ENCODE data around the gene PNLIP. TPM values are rescaled to one million over a fixed set of nuclear protein-coding genes. Genes with fewer than 3 reads are reported as not detected.

PNLIP gene
- total RNA-seq, 2 donors from 2014 or later: 5.0 TPM; not detected in 1

DNA sequence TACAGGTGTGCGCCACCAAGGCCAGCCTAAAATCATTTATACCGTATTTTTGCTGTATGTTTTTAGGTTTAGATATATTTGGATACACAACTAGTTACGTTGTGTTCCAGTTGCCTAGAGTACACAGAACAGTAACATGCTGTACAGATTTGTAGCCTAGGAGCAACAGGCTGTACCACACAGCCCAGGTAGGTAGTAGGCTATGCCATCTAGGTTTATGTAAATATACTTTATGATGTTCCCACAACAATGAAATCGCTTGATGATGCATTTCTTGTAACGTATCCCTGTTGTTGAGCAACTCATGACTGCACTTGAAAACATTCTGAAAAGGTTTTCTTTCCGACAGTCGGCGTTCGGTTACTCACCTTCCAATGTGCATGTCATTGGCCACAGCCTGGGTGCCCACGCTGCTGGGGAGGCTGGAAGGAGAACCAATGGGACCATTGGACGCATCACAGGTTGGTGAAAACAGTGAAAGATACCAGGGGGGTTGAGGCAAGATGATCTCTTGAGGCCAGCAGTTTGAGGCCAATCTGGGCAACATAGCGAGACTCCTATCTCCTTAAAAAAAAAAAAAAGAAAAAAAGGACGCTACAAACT lies 7.7 kb downstream of the PNLIP start:
- Histone ChIP-seq H3K4me3 (no peak overlapping the region), H3K36me3 (no peaks in the 10 kb centered on the region), H3K9me3 (no peaks in the 10 kb centered on the region), H3K27ac (no peak overlapping the region), H3K27me3 (no peaks in the 10 kb centered on the region), H3K4me1 (no peaks in the 10 kb centered on the region), H3K9ac (ENCODE audit: low read depth in 2 of 2, low read length in 2 of 2) (no peak overlapping the region)
- intact Hi-C loops (cut with DNase I): no loop called here
- no peak for DNase-seq
- no peak for TF ChIP-seq CTCF (IDR thresholded peaks at IDR 0.05)

DNA sequence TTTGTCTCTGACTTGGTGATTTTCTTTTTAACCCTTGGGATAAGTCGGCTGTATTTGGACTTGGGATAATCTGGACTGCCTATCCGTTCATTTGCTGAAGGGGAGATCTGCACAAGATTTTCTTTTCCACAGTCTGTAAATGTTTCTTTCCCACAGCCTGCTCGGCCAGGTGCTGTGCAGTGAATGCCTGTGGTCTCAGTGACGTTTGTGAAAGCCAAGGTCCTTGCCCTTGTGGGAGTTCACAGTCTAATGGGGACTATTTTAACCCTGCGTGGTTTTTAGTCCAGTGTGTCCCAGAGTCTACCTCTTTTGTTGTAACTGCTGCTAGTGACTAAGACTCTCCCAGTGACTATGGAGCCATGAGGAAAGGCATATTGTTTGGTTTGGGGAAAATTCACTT lies 8.9 kb downstream of the PNLIP start:
- Histone ChIP-seq H3K9ac (ENCODE audit: low read depth in 2 of 2, low read length in 2 of 2) (no peak overlapping the region), H3K4me3 (no peak overlapping the region), H3K27me3 (no peaks in the 10 kb centered on the region), H3K4me1 (no peaks in the 10 kb centered on the region), H3K9me3 (no peaks in the 10 kb centered on the region), H3K27ac (no peak overlapping the region), H3K36me3 (no peaks in the 10 kb centered on the region)
- no peak for TF ChIP-seq CTCF (IDR thresholded peaks at IDR 0.05)
- no peak for DNase-seq
- intact Hi-C loops (cut with DNase I): no loop called here

DNA sequence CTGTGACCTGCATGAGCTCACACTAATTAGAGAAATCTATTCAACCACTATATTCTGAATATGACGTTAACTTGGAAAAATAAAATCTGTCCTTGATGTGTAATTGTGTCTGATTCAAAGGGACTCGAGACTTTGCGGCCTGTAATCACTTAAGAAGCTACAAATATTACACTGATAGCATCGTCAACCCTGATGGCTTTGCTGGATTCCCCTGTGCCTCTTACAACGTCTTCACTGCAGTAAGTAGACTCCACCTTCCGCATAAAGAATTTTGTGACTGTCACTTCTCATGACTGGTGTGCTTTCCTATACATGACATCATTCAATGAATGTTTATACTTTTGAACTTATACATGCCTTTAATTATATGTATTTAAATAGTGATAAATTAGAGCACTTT lies 10.1 kb downstream of the PNLIP start:
- H3K4me3 ChIP-seq: no peak overlapping the region
- H3K9me3 ChIP-seq: no peaks in the 10 kb centered on the region
- H3K27me3 ChIP-seq: no peaks in the 10 kb centered on the region
- H3K27ac ChIP-seq: no peak overlapping the region
- no peaks in the 10 kb centered on the region for H3K4me1 ChIP-seq
- no peaks in the 10 kb centered on the region for H3K36me3 ChIP-seq
- no peak overlapping the region for H3K9ac ChIP-seq (ENCODE audit: low read depth in 2 of 2, low read length in 2 of 2)
- no peak for DNase-seq
- TF ChIP-seq CTCF (IDR thresholded peaks at IDR 0.05): no peak
- intact Hi-C loops (cut with DNase I): no loop called here

DNA sequence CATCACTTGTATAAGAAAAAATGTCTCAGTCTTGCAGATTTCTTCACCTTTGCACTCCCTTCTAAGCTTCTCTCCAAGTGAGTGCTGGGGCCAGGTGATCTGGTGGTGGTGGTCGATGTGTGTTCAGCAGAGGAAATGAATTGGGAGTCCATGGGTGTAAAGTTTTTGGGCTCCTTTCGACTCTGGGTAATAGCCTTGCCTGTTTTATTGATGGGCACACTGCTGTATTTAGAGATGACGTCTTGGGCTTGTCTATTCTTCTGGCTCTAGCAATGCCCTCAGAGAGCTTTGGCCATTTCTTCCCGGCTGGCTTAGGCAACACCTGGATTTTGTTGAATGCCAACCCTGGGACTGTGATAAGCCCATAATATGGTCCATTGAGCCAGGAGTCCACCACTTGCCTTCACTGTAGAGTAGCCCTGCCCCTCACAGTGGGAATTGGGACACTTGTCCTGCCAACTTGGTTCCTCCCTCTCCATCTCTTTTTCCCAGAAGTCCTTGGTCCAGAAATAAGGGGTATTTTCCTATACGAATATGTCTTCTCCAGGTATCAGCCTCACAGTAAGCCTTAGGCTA lies 11.7 kb downstream of the PNLIP start:
- Histone ChIP-seq H3K27me3 (no peaks in the 10 kb centered on the region), H3K4me1 (no peaks in the 10 kb centered on the region), H3K9me3 (no peaks in the 10 kb centered on the region), H3K36me3 (no peaks in the 10 kb centered on the region), H3K27ac (no peak overlapping the region), H3K4me3 (no peak overlapping the region), H3K9ac (ENCODE audit: low read depth in 2 of 2, low read length in 2 of 2) (no peak overlapping the region)
- DNase-seq: no peak
- intact Hi-C loops (cut with DNase I): no loop called here
- no peak for TF ChIP-seq CTCF (IDR thresholded peaks at IDR 0.05)

DNA sequence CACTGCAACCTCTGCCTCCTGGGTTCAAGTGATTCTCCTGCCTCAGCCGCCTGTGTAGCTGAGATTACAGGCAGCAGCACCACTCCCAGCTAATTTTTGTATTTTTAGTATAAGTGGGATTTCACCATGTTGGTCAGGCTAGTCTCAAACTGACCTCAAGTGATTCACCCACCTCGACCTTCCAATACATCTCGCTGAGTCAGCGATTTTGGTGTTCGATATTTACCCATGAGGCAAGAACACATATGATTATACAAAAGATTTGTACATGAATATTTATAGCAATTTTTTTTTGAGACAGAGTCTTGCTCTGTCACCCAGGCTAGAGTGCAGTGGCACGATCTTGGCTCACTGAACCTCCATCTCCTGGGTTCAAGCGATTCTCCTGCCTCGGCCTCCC lies 19.8 kb downstream of the PNLIP start:
- no peak for DNase-seq
- Histone ChIP-seq H3K9me3 (no peaks in the 10 kb centered on the region), H3K4me3 (no peak overlapping the region), H3K27me3 (no peaks in the 10 kb centered on the region), H3K9ac (ENCODE audit: low read depth in 2 of 2, low read length in 2 of 2) (no peak overlapping the region), H3K36me3 (no peaks in the 10 kb centered on the region), H3K27ac (no peak overlapping the region), H3K4me1 (no peaks in the 10 kb centered on the region)
- TF ChIP-seq CTCF (IDR thresholded peaks at IDR 0.05): no peak
- intact Hi-C loops (cut with DNase I): no loop called here
